Measurements from ENCODE around the gene PDE10A. TPM values are rescaled to one million over a fixed set of nuclear protein-coding genes. Genes with fewer than 3 reads are reported as not detected.

Gene PDE10A
- total and polyA plus RNA-seq, 2 of the 13 experiments (the other 11 are each of a cell fraction or from before 2014, with no cell fraction given): not detected

GRCh38 chr6:165637586-165637985 lies 25.5 kb downstream of the PDE10A start:
- WGBS (ENCODE audit: low lambda C conversion rate): 1% methylated on average over 11 of the region's 11 CpGs
- no peak for ATAC-seq
- Histone ChIP-seq H3K27ac (ENCODE audit: extremely low read length, insufficient read depth, low read length) (no peak overlapping the region), H3K4me2 (ENCODE audit: low read depth, low read length) (no peak overlapping the region), H3K9me3 (ENCODE audit: low read length) (no peaks in the 10 kb centered on the region), H3K79me2 (ENCODE audit: insufficient read depth, low read length) (no peaks in the 10 kb centered on the region), H2AFZ (ENCODE audit: low read length) (no peak overlapping the region), H3K36me3 (replicated peaks in 1 of 2; ENCODE audit: control insufficient read depth in 1 of 2, insufficient read depth in 2 of 2, low read length in 2 of 2) (no peaks in the 10 kb centered on the region), H3K4me1 (ENCODE audit: insufficient read depth, low read length) (no peaks in the 10 kb centered on the region), H3K27me3 (ENCODE audit: control insufficient read depth in 1 of 2, insufficient read depth in 2 of 2, low read length in 2 of 2) (peaks cover 0 to 32% of the 10 kb centered on the region in 2 experiments; a peak in 3 of 5 replicates), H4K20me1 (ENCODE audit: insufficient read depth, low read length) (no peaks in the 10 kb centered on the region), H3K9ac (ENCODE audit: insufficient read depth, low read depth, low read length) (no peak overlapping the region), H3K4me3 (replicated peaks in 1 of 3; ENCODE audit: insufficient read depth in 1 of 3, low read depth in 2 of 3, low read length in 3 of 3) (no peak overlapping the region)
- no peak for DNase-seq (ENCODE audit: low spot score)
- no peak for FAIRE-seq
- TF ChIP-seq NCOA2 (CRISPR knock-in tag; IDR thresholded peaks at IDR 0.05) (no peak), IKZF4 (CRISPR knock-in tag; IDR thresholded peaks at IDR 0.05; ENCODE audit: borderline replicate concordance, low read depth, not compliant biosample characterization) (no peak), ZNF12 (CRISPR knock-in tag; IDR thresholded peaks at IDR 0.05) (no peak), ZNF556 (CRISPR knock-in tag; IDR thresholded peaks at IDR 0.05; ENCODE audit: borderline replicate concordance) (no peak), HOXA9 (CRISPR knock-in tag; IDR thresholded peaks at IDR 0.05; ENCODE audit: borderline replicate concordance) (no peak), IKZF1 (IDR thresholded peaks at IDR 0.05) (no peak), ZNF232 (CRISPR knock-in tag; IDR thresholded peaks at IDR 0.05; ENCODE audit: borderline replicate concordance) (no peak), MAF1 (CRISPR knock-in tag; IDR thresholded peaks at IDR 0.05; ENCODE audit: borderline replicate concordance) (no peak), ZNF225 (CRISPR knock-in tag; IDR thresholded peaks at IDR 0.05) (no peak), SRSF9 (IDR thresholded peaks at IDR 0.05; ENCODE audit: borderline replicate concordance, insufficient read depth, low read depth, low read length, poor library complexity, severe bottlenecking) (no peak), MAFK (conservative IDR thresholded peaks at IDR 0.05 in 1 of 2, IDR thresholded peaks at IDR 0.05 in 1 of 2; ENCODE audit: low read length in 2 of 2) (no peak), ZFP1 (CRISPR knock-in tag; IDR thresholded peaks at IDR 0.05) (no peak), ZZZ3 (CRISPR knock-in tag; IDR thresholded peaks at IDR 0.05; ENCODE audit: borderline replicate concordance) (no peak), ZNF235 (CRISPR knock-in tag; IDR thresholded peaks at IDR 0.05; ENCODE audit: borderline replicate concordance) (no peak), ZNF639 (CRISPR knock-in tag; conservative IDR thresholded peaks at IDR 0.05) (no peak), ZBTB46 (CRISPR knock-in tag; IDR thresholded peaks at IDR 0.05; ENCODE audit: borderline replicate concordance) (no peak), ZBTB49 (CRISPR knock-in tag; IDR thresholded peaks at IDR 0.05; ENCODE audit: borderline replicate concordance) (no peak), ZFP36L1 (CRISPR knock-in tag; IDR thresholded peaks at IDR 0.05) (no peak)
- no TSS peak for BruUV-seq (replicated peaks)
- POLR2A ChIA-PET: no interaction called here
- CTCF ChIA-PET (ENCODE audit: low intra/inter-chr PET ratio, low total read pairs): no interaction called here
- intact Hi-C loops (cut with micrococcal nuclease; ENCODE audit: unreplicated experiment) (no loop called here), in situ Hi-C loops (cut with HindIII; ENCODE audit: extremely low pct_ligation_motif_present, low pct_unique_long_range_greater_than_20kb) (no loop called here)

Measured in HepG2 (cell line).